Measurements from ENCODE around the gene MYO5C. TPM values are rescaled to one million over a fixed set of nuclear protein-coding genes. Genes with fewer than 3 reads are reported as not detected.

MYO5C gene
- total RNA-seq, 2 experiments from 2014 or later, result 1.6 to 4.1 TPM

DNA sequence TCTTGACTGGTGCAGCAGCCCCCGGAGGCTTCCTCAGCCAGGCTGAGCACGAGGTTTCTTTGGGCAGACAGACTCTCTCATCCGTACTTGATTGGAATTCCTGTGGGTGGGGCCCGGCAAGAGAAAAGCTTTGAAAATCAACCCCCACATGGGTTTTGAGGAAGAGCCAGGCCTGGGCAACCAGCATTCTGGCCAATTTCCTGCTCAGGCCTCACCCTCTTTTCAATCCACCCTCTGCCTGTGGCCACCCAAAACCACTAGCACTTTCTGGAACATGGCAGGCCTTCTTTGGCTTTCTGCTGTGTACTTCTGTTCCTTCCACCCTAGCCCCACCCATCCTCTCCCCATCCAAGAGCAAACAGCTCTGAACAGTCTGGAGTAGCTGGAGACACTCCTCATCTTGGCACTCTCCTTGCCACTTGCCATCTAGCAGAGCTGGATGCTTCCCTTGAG is 5.9 kb downstream of the MYO5C start:
- intact Hi-C loops (cut with micrococcal nuclease; ENCODE audit: unreplicated experiment), result no loop called here
- CTCF ChIA-PET (ENCODE audit: unreplicated experiment), result no interaction called here
- H3K4me1 ChIP-seq (ENCODE audit: insufficient read depth, low read length, poor library complexity, severe bottlenecking), result peaks cover 9% of the 10 kb centered on the region

DNA sequence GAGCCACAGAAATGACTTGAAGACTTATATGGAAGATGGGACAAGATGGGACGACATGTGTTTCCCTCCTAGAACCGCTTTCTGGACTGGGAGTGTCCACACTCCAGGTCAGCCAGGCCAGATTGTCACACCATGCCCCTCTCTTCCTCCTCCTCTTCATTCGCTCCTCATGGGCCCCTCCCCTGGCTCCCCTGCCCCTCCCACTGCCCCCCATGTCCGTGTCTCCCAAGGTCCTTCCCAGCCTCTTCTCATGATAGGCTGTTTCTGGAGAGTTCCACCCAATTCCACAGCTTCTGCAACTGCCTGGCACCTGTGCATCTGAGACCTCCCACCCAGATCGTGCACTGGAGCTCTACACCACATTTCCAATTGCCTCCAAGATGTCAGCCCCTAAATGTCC is 6.6 kb downstream of the MYO5C start:
- Histone ChIP-seq H3K27ac (ENCODE audit: low read depth, low read length, poor library complexity, severe bottlenecking) (no peak overlapping the region), H3K36me3 (ENCODE audit: insufficient read depth, low read length) (no peaks in the 10 kb centered on the region), H3K79me2 (ENCODE audit: insufficient read depth, low read depth, low read length) (no peaks in the 10 kb centered on the region), H4K20me1 (ENCODE audit: insufficient read depth, low read length) (no peaks in the 10 kb centered on the region), H3K9me2 (ENCODE audit: insufficient read depth, low read length) (no peaks in the 10 kb centered on the region), H3K9me3 (ENCODE audit: low read length) (no peaks in the 10 kb centered on the region), H3K4me2 (ENCODE audit: low read length) (no peak overlapping the region), H3K4me3 (ENCODE audit: low read depth, low read length, poor library complexity, severe bottlenecking) (no peak overlapping the region), H3K4me1 (ENCODE audit: insufficient read depth, low read length, poor library complexity, severe bottlenecking) (peaks cover 5% of the 10 kb centered on the region), H2AFZ (ENCODE audit: low read length) (no peak overlapping the region)
- POLR2A ChIA-PET, result no interaction called here
- intact Hi-C loops (cut with micrococcal nuclease; ENCODE audit: unreplicated experiment), result no loop called here
- BruUV-seq (replicated peaks), result no TSS peak
- no peak for DNase-seq (ENCODE audit: low spot score)
- CTCF ChIA-PET (ENCODE audit: unreplicated experiment), result interaction anchor here (0.7 kb wide), 1 partner anchor 32 kb away, joined by 3 read pairs; no protein-coding TSS in a partner anchor
- no peak for TF ChIP-seq EZH2phosphoT487 (IDR thresholded peaks at IDR 0.05; ENCODE audit: borderline replicate concordance, low read depth, low read length)
- TF ChIP-seq, protein P1, sequence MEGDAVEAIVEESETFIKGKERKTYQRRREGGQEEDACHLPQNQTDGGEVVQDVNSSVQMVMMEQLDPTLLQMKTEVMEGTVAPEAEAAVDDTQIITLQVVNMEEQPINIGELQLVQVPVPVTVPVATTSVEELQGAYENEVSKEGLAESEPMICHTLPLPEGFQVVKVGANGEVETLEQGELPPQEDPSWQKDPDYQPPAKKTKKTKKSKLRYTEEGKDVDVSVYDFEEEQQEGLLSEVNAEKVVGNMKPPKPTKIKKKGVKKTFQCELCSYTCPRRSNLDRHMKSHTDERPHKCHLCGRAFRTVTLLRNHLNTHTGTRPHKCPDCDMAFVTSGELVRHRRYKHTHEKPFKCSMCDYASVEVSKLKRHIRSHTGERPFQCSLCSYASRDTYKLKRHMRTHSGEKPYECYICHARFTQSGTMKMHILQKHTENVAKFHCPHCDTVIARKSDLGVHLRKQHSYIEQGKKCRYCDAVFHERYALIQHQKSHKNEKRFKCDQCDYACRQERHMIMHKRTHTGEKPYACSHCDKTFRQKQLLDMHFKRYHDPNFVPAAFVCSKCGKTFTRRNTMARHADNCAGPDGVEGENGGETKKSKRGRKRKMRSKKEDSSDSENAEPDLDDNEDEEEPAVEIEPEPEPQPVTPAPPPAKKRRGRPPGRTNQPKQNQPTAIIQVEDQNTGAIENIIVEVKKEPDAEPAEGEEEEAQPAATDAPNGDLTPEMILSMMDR (conservative IDR thresholded peaks at IDR 0.05; ENCODE audit: low read length), result no peak

More for the DNA sequence above, 5.9 kb downstream of the MYO5C start:
- Histone ChIP-seq H3K9me3 (ENCODE audit: low read length) (no peaks in the 10 kb centered on the region), H3K4me2 (ENCODE audit: low read length) (no peak overlapping the region), H4K20me1 (ENCODE audit: insufficient read depth, low read length) (no peaks in the 10 kb centered on the region), H3K79me2 (ENCODE audit: insufficient read depth, low read depth, low read length) (no peaks in the 10 kb centered on the region), H3K36me3 (ENCODE audit: insufficient read depth, low read length) (no peaks in the 10 kb centered on the region), H3K4me3 (ENCODE audit: low read depth, low read length, poor library complexity, severe bottlenecking) (no peak overlapping the region), H3K9me2 (ENCODE audit: insufficient read depth, low read length) (no peaks in the 10 kb centered on the region), H2AFZ (ENCODE audit: low read length) (no peak overlapping the region), H3K27ac (ENCODE audit: low read depth, low read length, poor library complexity, severe bottlenecking) (no peak overlapping the region)
- TF ChIP-seq EZH2phosphoT487 (IDR thresholded peaks at IDR 0.05; ENCODE audit: borderline replicate concordance, low read depth, low read length), result no peak
- TF ChIP-seq, protein P1 (conservative IDR thresholded peaks at IDR 0.05; ENCODE audit: low read length), result no peak
- no TSS peak for BruUV-seq (replicated peaks)
- POLR2A ChIA-PET, result interaction anchor here (0.7 kb wide), 1 partner anchor 178 kb away, joined by 3 read pairs; no protein-coding TSS in a partner anchor
- DNase-seq (ENCODE audit: low spot score), result no peak

DNA sequence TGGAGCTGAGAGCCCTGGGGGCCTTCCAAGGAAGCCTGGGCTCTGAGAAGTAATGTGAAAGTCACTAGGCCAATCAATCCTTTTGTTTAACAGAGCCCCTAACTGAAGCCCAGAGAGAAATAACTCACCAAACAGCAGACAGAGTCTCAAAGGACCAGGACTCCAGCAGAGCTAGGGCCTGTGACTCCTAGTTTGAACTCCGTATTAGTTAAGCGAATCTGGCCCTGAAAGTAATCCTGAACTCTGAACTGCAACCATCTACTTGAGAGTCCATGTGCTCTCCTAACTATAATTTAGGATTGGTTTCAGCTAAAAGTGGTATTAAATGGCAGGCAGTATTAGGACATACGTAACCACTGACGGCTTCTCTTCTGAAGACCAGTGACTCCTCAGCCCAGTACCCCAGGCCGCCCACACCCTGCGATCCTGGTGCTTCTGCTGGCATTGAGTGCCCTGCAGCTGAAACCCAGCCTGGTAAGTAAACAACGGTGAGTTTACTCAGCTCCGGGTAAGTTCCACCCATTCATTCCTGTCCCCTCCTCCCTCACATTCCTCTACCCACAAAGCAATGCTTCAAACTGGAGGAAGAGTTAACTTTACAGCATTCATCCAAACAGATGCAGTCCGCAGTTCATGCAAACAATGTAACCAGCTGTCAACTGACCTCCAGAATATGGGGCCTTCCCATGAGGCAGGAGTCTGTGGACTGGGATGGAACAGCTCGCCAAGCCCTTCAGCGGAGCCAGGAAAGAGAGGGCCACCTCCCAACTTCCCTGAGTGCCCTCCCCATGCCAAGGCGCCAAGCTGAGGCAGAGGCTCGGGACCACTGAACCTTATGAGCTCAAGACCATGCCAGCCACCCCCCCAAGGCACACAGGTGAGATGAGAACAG is 7.3 kb downstream of the MYO5C start:
- Histone ChIP-seq H3K4me2 (ENCODE audit: low read length) (no peak overlapping the region), H4K20me1 (ENCODE audit: insufficient read depth, low read length) (no peaks in the 10 kb centered on the region), H2AFZ (ENCODE audit: low read length) (no peak overlapping the region), H3K9me2 (ENCODE audit: insufficient read depth, low read length) (no peaks in the 10 kb centered on the region), H3K9me3 (ENCODE audit: low read length) (no peaks in the 10 kb centered on the region), H3K79me2 (ENCODE audit: insufficient read depth, low read depth, low read length) (no peaks in the 10 kb centered on the region), H3K4me1 (ENCODE audit: insufficient read depth, low read length, poor library complexity, severe bottlenecking) (no peaks in the 10 kb centered on the region), H3K4me3 (ENCODE audit: low read depth, low read length, poor library complexity, severe bottlenecking) (no peak overlapping the region), H3K36me3 (ENCODE audit: insufficient read depth, low read length) (no peaks in the 10 kb centered on the region), H3K27ac (ENCODE audit: low read depth, low read length, poor library complexity, severe bottlenecking) (no peak overlapping the region)
- TF ChIP-seq, protein P1 (conservative IDR thresholded peaks at IDR 0.05; ENCODE audit: low read length), result no peak
- no peak for TF ChIP-seq EZH2phosphoT487 (IDR thresholded peaks at IDR 0.05; ENCODE audit: borderline replicate concordance, low read depth, low read length)
- CTCF ChIA-PET (ENCODE audit: unreplicated experiment), result interaction anchor here (0.7 kb wide), 1 partner anchor 31 kb away, joined by 3 read pairs; no protein-coding TSS in a partner anchor
- POLR2A ChIA-PET, result interaction anchor here (0.5 kb wide), 1 partner anchor 96 kb away, joined by 3 read pairs; no protein-coding TSS in a partner anchor
- BruUV-seq (replicated peaks), result no TSS peak
- intact Hi-C loops (cut with micrococcal nuclease; ENCODE audit: unreplicated experiment), result no loop called here
- DNase-seq (ENCODE audit: low spot score), result no peak

Data from OCI-LY7 (cell line).